Measurements from ENCODE around the gene SERPINB1.

Gene SERPINB1

GRCh38 chr6:2791450-2791974 is 50.2 kb downstream of the SERPINB1 start:
- ChIA-PET POLR2A (interaction anchor here (0.6 to 1.3 kb wide), 3 partner anchors 55 to 145 kb away, joined by 3 read pairs; no protein-coding TSS in a partner anchor), CTCF (interaction anchor here (0.6 to 6.1 kb wide), 48 partner anchors 9 to 1196 kb away, joined by 3 to 114 read pairs (median 4); partner anchors contain the start of gene SERPINB1)
- TF ChIP-seq, protein P1, sequence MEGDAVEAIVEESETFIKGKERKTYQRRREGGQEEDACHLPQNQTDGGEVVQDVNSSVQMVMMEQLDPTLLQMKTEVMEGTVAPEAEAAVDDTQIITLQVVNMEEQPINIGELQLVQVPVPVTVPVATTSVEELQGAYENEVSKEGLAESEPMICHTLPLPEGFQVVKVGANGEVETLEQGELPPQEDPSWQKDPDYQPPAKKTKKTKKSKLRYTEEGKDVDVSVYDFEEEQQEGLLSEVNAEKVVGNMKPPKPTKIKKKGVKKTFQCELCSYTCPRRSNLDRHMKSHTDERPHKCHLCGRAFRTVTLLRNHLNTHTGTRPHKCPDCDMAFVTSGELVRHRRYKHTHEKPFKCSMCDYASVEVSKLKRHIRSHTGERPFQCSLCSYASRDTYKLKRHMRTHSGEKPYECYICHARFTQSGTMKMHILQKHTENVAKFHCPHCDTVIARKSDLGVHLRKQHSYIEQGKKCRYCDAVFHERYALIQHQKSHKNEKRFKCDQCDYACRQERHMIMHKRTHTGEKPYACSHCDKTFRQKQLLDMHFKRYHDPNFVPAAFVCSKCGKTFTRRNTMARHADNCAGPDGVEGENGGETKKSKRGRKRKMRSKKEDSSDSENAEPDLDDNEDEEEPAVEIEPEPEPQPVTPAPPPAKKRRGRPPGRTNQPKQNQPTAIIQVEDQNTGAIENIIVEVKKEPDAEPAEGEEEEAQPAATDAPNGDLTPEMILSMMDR (IDR thresholded peaks at IDR 0.05; ENCODE audit: insufficient read depth, low read length, missing control alignments) = no peak
- no peak overlapping the region for H3K4me3 ChIP-seq (ENCODE audit: low read depth, low read length)
- no peak for DNase-seq (ENCODE audit: low read depth, low spot score)

GRCh38 chr6:2790588-2791449 is 50.8 kb downstream of the SERPINB1 start:
- CTCF ChIA-PET = interaction anchor here (0.6 to 6.1 kb wide), 47 partner anchors 9 to 1195 kb away, joined by 3 to 114 read pairs (median 5); partner anchors contain the start of gene SERPINB1
- TF ChIP-seq, protein P1 (IDR thresholded peaks at IDR 0.05; ENCODE audit: insufficient read depth, low read length, missing control alignments) = peak; percentile 68
- POLR2A ChIA-PET = interaction anchor here (0.5 to 1.3 kb wide), 4 partner anchors 56 to 362 kb away, joined by 3 read pairs; no protein-coding TSS in a partner anchor
- DNase-seq (ENCODE audit: low read depth, low spot score) = peak; percentile 61
- no peak overlapping the region for H3K4me3 ChIP-seq (ENCODE audit: low read depth, low read length)

DNA sequence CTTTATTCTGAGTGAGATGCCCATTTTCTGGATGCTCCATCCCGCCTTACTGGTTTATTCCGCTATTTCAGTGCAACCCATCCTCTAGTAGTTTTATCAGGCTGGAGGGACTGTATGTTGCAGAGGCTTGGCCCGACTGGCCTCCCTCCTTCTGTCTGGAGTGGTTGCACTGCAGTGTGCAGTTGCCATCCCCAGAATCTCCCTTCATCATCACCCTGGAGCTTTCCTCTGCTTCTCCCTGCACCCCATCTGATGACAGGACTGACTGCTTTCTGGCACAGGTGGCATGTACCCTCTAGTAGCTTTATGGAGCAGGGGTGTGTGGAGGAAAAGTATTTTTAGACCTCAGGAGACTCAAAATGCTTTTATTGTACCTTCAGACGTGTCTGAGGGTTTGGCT is 55.4 kb downstream of the SERPINB1 start:
- TF ChIP-seq, protein P1 (IDR thresholded peaks at IDR 0.05; ENCODE audit: insufficient read depth, low read length, missing control alignments) = no peak
- no peak for DNase-seq (ENCODE audit: low read depth, low spot score)
- no peak overlapping the region for H3K4me3 ChIP-seq (ENCODE audit: low read depth, low read length)
- ChIA-PET CTCF (interaction anchor here (1.2 to 3.7 kb wide), 3 partner anchors 17 to 166 kb away, joined by 4 to 12 read pairs (median 4); partner anchors contain the start of gene MYLK4), POLR2A (no interaction called here)

DNA sequence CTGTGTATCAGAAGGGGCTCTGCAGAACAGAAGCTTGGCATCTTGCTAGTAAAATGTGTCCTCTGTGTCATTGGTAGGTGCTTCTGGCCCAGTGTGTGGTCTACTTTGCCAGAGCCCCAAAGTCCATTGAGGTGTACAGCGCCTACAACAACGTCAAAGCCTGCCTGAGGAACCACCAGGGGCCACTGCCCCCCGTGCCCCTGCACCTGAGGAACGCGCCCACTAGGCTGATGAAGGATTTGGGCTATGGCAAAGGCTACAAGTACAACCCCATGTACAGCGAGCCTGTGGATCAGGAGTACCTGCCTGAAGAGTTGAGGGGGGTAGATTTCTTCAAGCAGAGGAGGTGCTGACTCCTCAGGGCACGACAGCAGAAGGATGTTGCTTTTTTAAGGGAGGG is 56.7 kb downstream of the SERPINB1 start:
- no peak overlapping the region for H3K4me3 ChIP-seq (ENCODE audit: low read depth, low read length)
- TF ChIP-seq, protein P1 (IDR thresholded peaks at IDR 0.05; ENCODE audit: insufficient read depth, low read length, missing control alignments) = no peak
- ChIA-PET POLR2A (no interaction called here), CTCF (interaction anchor here (1.2 to 3.7 kb wide), 4 partner anchors 19 to 168 kb away, joined by 3 to 12 read pairs (median 4); partner anchors contain the start of genes MYLK4 and WRNIP1)
- no peak for DNase-seq (ENCODE audit: low read depth, low spot score)

GRCh38 chr6:2784061-2784460 is 57.6 kb downstream of the SERPINB1 start:
- POLR2A ChIA-PET = no interaction called here
- no peak for DNase-seq (ENCODE audit: low read depth, low spot score)
- CTCF ChIA-PET = interaction anchor here (0.9 to 3.7 kb wide), 6 partner anchors 10 to 169 kb away, joined by 4 to 12 read pairs (median 6); partner anchors contain the start of genes MYLK4 and WRNIP1
- H3K4me3 ChIP-seq (ENCODE audit: low read depth, low read length) = no peak overlapping the region
- TF ChIP-seq, protein P1 (IDR thresholded peaks at IDR 0.05; ENCODE audit: insufficient read depth, low read length, missing control alignments) = no peak
